GM12872 (cell line): ENCODE measurements around the gene RCOR1.

Experiments used
- CTCF ChIP-seq: IDR thresholded peaks from 3 replicates; pipeline ENCODE4 v1.5.1; 2011; ENCODE audit warnings: low read depth, mild to moderate bottlenecking, low read length, moderate library complexity; ENCODE audit not compliant: insufficient read depth

Gene RCOR1

GRCh38 chr14:102749393-102750305, 157.2 kb downstream of the RCOR1 start:
- no peak for TF ChIP-seq CTCF

- TF ChIP-seq CTCF, result no peak
Measured at GRCh38 chr14:102750376-102750775, 157.9 kb downstream of the RCOR1 start.

GRCh38 chr14:102751088-102751487, 158.6 kb downstream of the RCOR1 start:
- no peak for TF ChIP-seq CTCF

- TF ChIP-seq CTCF, result no peak
Measured at GRCh38 chr14:102752239-102752847, 159.9 kb downstream of the RCOR1 start.

- no peak for TF ChIP-seq CTCF
Measured at GRCh38 chr14:102754370-102755262, 162.2 kb downstream of the RCOR1 start.

GRCh38 chr14:102757646-102758045, 165.2 kb downstream of the RCOR1 start:
- TF ChIP-seq CTCF, result no peak

GRCh38 chr14:102758087-102758486, 165.6 kb downstream of the RCOR1 start:
- no peak for TF ChIP-seq CTCF
